ENCODE data around the gene FOXO6. TPM values are rescaled to one million over a fixed set of nuclear protein-coding genes. Genes with fewer than 3 reads are reported as not detected.

FOXO6 gene
- total RNA-seq, 4 donors from 2014 or later, result 0.14 to 4.1 TPM; not detected in 2

GRCh38 chr1:41388510-41388909 lies 27.3 kb downstream of the FOXO6 start:
- H3K36me3 ChIP-seq, result no peaks in the 10 kb centered on the region
- intact Hi-C loops (cut with DNase I; ENCODE audit: low total_unique reads) (no loop called here), in situ Hi-C loops (cut with MboI; ENCODE audit: low pct_ligation_motif_present in 1 of 4, low pct_unique_long_range_greater_than_20kb in 1 of 4, low sequenced_read_pairs in 3 of 4) (no loop called here)
- no peak for DNase-seq
- H3K27ac ChIP-seq, result peak overlapping the region in 1 of 4 donors; percentile 29
- peaks cover 7 to 17% (median 9%) of the 10 kb centered on the region in 4 donors for H3K4me1 ChIP-seq
- no peak overlapping the region for H3K4me3 ChIP-seq
- H3K9me3 ChIP-seq, result no peaks in the 10 kb centered on the region
- H3K27me3 ChIP-seq, result peaks cover 7% of the 10 kb centered on the region
- 53 to 85% methylated on average over 3 to 6 of the region's 6 CpGs for WGBS, 2 donors (ENCODE audit: low coverage in 1 of 2)
- TF ChIP-seq EP300 (IDR thresholded peaks at IDR 0.05; ENCODE audit: low read depth) (no peak), POLR2A (IDR thresholded peaks at IDR 0.05) (no peak), POLR2AphosphoS5 (IDR thresholded peaks at IDR 0.05) (no peak)
- TF ChIP-seq, protein P1, sequence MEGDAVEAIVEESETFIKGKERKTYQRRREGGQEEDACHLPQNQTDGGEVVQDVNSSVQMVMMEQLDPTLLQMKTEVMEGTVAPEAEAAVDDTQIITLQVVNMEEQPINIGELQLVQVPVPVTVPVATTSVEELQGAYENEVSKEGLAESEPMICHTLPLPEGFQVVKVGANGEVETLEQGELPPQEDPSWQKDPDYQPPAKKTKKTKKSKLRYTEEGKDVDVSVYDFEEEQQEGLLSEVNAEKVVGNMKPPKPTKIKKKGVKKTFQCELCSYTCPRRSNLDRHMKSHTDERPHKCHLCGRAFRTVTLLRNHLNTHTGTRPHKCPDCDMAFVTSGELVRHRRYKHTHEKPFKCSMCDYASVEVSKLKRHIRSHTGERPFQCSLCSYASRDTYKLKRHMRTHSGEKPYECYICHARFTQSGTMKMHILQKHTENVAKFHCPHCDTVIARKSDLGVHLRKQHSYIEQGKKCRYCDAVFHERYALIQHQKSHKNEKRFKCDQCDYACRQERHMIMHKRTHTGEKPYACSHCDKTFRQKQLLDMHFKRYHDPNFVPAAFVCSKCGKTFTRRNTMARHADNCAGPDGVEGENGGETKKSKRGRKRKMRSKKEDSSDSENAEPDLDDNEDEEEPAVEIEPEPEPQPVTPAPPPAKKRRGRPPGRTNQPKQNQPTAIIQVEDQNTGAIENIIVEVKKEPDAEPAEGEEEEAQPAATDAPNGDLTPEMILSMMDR (IDR thresholded peaks at IDR 0.05), result no peak

DNA sequence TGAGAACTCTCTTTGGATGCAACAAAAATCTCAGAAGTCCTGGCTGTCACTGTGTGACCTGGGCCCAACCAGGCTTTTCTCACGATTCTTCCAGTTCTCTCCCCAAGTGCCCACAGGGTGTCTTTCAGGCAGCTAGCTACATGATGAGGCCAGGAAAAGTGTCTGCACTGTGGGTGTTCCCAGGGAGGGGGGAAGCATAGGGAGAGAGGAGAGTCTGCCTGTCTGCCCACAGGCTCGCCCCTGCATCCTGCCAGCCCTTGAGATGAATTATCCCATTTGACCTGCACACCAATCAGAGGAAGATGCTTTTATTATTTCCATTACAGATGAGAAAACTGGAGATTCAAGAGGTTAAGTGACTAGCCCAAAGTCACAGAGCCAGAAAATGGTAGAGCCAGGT lies 27.8 kb downstream of the FOXO6 start:
- in situ Hi-C loops (cut with MboI; ENCODE audit: low pct_ligation_motif_present in 1 of 4, low pct_unique_long_range_greater_than_20kb in 1 of 4, low sequenced_read_pairs in 3 of 4), result no loop called here

GRCh38 chr1:41390166-41390565 lies 28.9 kb downstream of the FOXO6 start:
- no peaks in the 10 kb centered on the region for H3K36me3 ChIP-seq
- H3K27me3 ChIP-seq, result peaks cover 3% of the 10 kb centered on the region
- in situ Hi-C loops (cut with MboI; ENCODE audit: low pct_ligation_motif_present in 1 of 4, low pct_unique_long_range_greater_than_20kb in 1 of 4, low sequenced_read_pairs in 3 of 4), result no loop called here
- no peak for DNase-seq
- no peaks in the 10 kb centered on the region for H3K9me3 ChIP-seq
- WGBS, 2 donors (ENCODE audit: low coverage in 1 of 2), result 74 to 80% methylated on average over 2 to 10 of the region's 10 CpGs
- TF ChIP-seq EP300 (IDR thresholded peaks at IDR 0.05; ENCODE audit: low read depth) (no peak), POLR2A (IDR thresholded peaks at IDR 0.05) (no peak), POLR2AphosphoS5 (IDR thresholded peaks at IDR 0.05) (no peak)
- TF ChIP-seq, protein P1 (IDR thresholded peaks at IDR 0.05), result no peak
- intact Hi-C loops (cut with DNase I; ENCODE audit: low total_unique reads), result no loop called here
- no peak overlapping the region for H3K27ac ChIP-seq
- peaks cover 6 to 16% (median 9%) of the 10 kb centered on the region in 4 donors for H3K4me1 ChIP-seq
- no peak overlapping the region for H3K4me3 ChIP-seq

More for the DNA sequence above, 27.8 kb downstream of the FOXO6 start:
- Histone ChIP-seq H3K36me3 (no peaks in the 10 kb centered on the region), H3K27ac (no peak overlapping the region), H3K4me1 (peaks cover 6 to 16% (median 9%) of the 10 kb centered on the region in 4 donors), H3K9me3 (no peaks in the 10 kb centered on the region), H3K4me3 (no peak overlapping the region), H3K27me3 (peaks cover 2% of the 10 kb centered on the region)
- TF ChIP-seq POLR2AphosphoS5 (IDR thresholded peaks at IDR 0.05), result no peak
- TF ChIP-seq POLR2A (IDR thresholded peaks at IDR 0.05), result no peak
- TF ChIP-seq EP300 (IDR thresholded peaks at IDR 0.05; ENCODE audit: low read depth), result no peak
- TF ChIP-seq, protein P1 (IDR thresholded peaks at IDR 0.05), result no peak
- intact Hi-C loops (cut with DNase I; ENCODE audit: low total_unique reads), result no loop called here
- WGBS, 2 donors (ENCODE audit: low coverage in 1 of 2), result 76 to 80% methylated on average over 1 to 2 of the region's 2 CpGs
- DNase-seq, result no peak

GRCh38 chr1:41390573-41390972 lies 29.3 kb downstream of the FOXO6 start:
- Histone ChIP-seq H3K27me3 (peaks cover 3% of the 10 kb centered on the region), H3K9me3 (no peaks in the 10 kb centered on the region), H3K27ac (no peak overlapping the region), H3K4me1 (peaks cover 6 to 16% (median 9%) of the 10 kb centered on the region in 4 donors), H3K4me3 (no peak overlapping the region), H3K36me3 (no peaks in the 10 kb centered on the region)
- no peak for TF ChIP-seq POLR2A (IDR thresholded peaks at IDR 0.05)
- no peak for TF ChIP-seq POLR2AphosphoS5 (IDR thresholded peaks at IDR 0.05)
- TF ChIP-seq, protein P1 (IDR thresholded peaks at IDR 0.05), result no peak
- TF ChIP-seq EP300 (IDR thresholded peaks at IDR 0.05; ENCODE audit: low read depth), result no peak
- in situ Hi-C loops (cut with MboI; ENCODE audit: low pct_ligation_motif_present in 1 of 4, low pct_unique_long_range_greater_than_20kb in 1 of 4, low sequenced_read_pairs in 3 of 4), result no loop called here
- no peak for DNase-seq
- WGBS, 2 donors (ENCODE audit: low coverage in 1 of 2), result 83% methylated on average over 1 of the region's 1 CpG; no CpG with 5 or more reads in 1 of the 2 donors
- intact Hi-C loops (cut with DNase I; ENCODE audit: low total_unique reads), result no loop called here

All from transverse colon (tissue), 4 donors.